LNCaP clone FGC (cell line): ENCODE results near the gene EHBP1L1.

Source experiments
- DNase-seq: peaks from one replicate; pipeline ENCODE4 v3.0.0-alpha.2; 2011; ENCODE audit warnings: low read depth
- H3K4me3 ChIP-seq: 2 replicates; pipeline ENCODE4 v1.5.1; 2011; ENCODE audit warnings: mild to moderate bottlenecking, low read depth, low read length, control low read depth
- TF ChIP-seq, protein P1 (sequence below): IDR thresholded peaks from 2 replicates; pipeline ENCODE4 v1.5.1; 2012; ENCODE audit warnings: mild to moderate bottlenecking; ENCODE audit not compliant: control insufficient read depth, insufficient read depth; ENCODE audit errors: extremely low read depth

The EHBP1L1 gene

DNA sequence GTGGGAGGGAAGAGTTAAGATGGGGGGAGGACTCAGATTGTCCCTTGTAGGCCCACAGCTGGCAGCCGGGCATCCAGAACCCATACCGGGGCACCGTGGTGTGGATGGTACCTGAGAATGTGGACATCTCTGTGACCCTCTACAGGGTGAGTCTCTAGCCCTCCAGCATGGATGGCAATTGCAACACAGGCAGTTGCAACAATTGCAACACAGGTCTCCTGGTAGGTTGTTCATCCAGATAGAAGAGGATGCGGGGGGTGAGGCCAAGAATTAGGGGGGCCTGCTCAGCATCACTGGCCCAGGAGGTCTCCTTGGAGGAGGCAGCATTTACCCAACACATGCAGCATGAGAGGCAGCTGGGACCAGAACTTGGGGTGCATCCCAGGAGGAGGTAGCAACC lies 3.4 kb downstream of the EHBP1L1 start:
- no peak for DNase-seq
- TF ChIP-seq, protein P1, sequence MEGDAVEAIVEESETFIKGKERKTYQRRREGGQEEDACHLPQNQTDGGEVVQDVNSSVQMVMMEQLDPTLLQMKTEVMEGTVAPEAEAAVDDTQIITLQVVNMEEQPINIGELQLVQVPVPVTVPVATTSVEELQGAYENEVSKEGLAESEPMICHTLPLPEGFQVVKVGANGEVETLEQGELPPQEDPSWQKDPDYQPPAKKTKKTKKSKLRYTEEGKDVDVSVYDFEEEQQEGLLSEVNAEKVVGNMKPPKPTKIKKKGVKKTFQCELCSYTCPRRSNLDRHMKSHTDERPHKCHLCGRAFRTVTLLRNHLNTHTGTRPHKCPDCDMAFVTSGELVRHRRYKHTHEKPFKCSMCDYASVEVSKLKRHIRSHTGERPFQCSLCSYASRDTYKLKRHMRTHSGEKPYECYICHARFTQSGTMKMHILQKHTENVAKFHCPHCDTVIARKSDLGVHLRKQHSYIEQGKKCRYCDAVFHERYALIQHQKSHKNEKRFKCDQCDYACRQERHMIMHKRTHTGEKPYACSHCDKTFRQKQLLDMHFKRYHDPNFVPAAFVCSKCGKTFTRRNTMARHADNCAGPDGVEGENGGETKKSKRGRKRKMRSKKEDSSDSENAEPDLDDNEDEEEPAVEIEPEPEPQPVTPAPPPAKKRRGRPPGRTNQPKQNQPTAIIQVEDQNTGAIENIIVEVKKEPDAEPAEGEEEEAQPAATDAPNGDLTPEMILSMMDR = no peak
- no peak overlapping the region for H3K4me3 ChIP-seq

DNA sequence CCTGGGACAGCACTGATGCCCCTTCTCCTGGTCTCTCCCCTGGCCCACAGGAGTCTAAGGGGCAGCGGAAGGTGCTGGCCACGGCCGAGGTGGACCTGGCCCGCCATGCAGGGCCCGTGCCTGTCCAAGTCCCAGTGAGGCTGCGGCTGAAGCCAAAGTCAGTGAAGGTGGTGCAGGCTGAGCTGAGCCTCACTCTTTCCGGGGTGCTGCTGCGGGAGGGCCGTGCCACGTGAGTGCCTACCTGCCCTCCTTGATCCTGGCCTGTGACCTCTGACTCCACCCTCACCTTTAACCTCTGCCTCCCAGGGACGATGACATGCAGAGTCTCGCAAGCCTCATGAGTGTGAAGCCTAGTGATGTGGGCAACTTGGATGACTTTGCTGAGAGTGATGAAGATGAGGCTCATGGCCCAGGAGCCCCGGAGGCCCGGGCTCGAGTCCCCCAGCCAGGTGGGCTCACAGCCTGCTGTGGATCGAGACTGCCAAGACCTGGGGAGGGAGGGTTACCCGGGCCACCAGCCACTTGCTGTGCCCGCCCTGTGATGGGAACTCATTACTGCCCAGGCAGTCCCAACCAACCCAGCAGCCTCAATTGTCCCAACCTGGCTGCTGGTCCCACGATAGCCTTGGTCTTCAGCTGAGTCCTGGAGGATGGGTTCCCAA lies 4.3 kb downstream of the EHBP1L1 start:
- TF ChIP-seq, protein P1 = no peak
- no peak overlapping the region for H3K4me3 ChIP-seq
- no peak for DNase-seq

DNA sequence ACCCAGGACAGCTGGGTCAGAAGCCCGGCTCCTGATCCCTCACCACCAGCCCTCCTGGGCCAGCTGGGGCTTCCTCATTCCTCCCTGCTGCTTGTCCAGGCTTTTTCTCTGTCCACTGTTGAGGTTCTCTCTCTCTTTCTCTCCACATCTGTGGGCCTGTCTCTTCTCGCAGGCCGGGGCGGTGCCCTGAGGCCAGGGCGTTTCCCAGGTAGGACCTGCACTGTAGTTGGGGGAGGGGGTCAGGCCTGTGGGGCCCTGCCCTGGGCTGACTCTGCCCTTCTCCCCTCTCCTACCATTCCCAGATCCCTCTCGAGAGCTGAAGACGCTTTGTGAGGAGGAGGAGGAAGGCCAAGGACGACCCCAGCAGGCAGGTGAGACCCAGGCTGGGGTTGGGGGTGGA lies 4.9 kb downstream of the EHBP1L1 start:
- no peak overlapping the region for H3K4me3 ChIP-seq
- no peak for DNase-seq
- TF ChIP-seq, protein P1 = no peak

DNA sequence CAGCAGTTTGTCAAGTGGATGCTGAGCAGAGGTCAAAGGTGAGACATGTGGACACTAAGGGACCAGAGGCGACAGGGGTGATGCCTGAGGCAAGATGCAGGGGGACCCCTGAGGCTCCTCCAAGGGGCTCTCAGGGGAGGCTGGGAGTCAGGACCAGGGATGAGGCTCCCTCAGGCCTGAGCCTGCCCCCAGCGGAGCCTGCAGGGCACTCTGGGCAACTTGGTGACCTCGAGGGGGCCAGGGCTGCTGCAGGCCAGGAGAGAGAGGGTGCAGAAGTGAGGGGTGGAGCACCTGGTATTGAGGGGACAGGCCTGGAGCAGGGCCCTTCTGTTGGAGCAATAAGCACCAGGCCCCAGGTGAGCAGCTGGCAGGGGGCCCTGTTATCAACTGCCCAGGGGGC lies 6.1 kb downstream of the EHBP1L1 start:
- TF ChIP-seq, protein P1 = no peak
- no peak for DNase-seq
- H3K4me3 ChIP-seq = no peak overlapping the region

DNA sequence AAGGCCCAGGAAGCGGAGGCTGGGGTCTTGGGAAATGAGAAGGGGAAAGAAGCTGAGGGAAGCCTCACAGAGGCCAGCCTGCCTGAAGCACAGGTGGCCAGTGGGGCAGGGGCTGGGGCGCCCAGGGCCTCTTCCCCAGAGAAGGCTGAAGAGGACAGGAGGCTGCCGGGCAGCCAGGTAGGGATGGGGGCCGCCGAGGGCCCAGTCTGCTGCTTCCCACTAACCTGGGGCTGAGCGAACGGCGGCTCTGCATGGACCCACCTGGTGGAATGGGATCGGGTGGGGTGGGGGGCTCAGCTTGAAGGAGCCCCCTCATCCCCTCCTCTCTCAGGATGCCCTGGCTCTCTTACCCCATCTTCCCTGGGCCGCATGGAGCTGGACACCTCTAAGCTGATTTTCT lies 7.7 kb downstream of the EHBP1L1 start:
- TF ChIP-seq, protein P1 = no peak
- DNase-seq = no peak
- no peak overlapping the region for H3K4me3 ChIP-seq

DNA sequence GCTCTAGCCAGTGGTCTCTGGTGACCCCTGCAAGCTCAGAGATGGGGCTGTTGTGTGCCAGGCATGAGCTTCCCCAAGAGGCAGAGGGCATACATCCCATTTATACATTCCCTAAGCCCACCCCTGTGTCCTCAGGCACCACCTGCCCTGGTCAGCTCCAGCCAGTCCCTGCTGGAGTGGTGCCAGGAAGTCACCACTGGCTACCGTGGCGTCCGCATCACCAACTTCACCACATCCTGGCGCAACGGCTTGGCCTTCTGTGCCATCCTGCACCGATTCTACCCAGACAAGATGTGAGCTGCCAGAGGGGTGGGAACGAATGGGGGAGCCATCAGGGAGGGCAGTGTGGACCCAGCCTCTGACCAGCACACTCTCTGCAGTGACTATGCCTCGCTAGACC lies 8.3 kb downstream of the EHBP1L1 start:
- no peak for DNase-seq
- H3K4me3 ChIP-seq = no peak overlapping the region
- TF ChIP-seq, protein P1 = no peak

DNA sequence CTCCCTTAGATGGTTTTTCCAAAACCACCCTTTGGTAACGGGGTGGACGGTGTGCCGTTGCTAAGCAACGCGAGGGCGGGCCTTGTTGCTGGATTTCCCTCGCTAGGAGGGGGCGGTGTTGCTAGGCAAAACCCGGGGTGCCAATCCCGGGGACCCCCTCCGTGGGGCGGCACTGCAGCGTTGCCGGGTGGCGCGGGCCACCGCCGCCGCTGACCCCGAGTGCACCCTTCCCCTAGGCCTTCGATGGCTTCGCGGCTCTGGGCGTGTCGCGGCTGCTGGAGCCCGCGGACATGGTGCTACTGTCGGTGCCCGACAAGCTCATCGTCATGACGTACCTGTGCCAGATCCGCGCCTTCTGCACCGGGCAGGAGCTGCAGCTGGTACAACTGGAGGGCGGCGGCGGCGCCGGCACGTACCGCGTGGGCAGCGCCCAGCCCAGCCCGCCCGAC lies 8.9 kb downstream of the EHBP1L1 start:
- no peak overlapping the region for H3K4me3 ChIP-seq
- TF ChIP-seq, protein P1 = no peak

More for the DNA sequence above, 8.9 kb downstream of the EHBP1L1 start:
- no peak for DNase-seq
